Lung (tissue), 12 donors: ENCODE results near the gene SIAH3. TPM values are rescaled to one million over a fixed set of nuclear protein-coding genes. Genes with fewer than 3 reads are reported as not detected.

ENCODE experiments used
- ATAC-seq: fragments of 200-7000 bp; cut with Tn5 transposase; one replicate; pipeline ENCODE4 v1.9.1; 2020; ENCODE audit warnings: moderate number of reproducible peaks; ENCODE audit not compliant: insufficient read depth, low FRiP score
- DNase-seq, 3 donors: peaks; one replicate each; pipeline ENCODE4 v3.0.0-alpha.2; 2013 to 2017
- H3K27ac ChIP-seq, 2 donors: one replicate each; pipeline ENCODE4 v1.5.1; 2013; ENCODE audit warnings: mild to moderate bottlenecking in 2 of 2, moderate library complexity in 2 of 2, control low read depth in 1 of 2, inconsistent platforms in 1 of 2, low read depth in 1 of 2, low read length in 1 of 2
- H3K27me3 ChIP-seq, 3 donors: one replicate each; pipeline ENCODE4 v1.5.1; 2013; ENCODE audit warnings: low read length in 2 of 3; ENCODE audit not compliant: control insufficient read depth in 3 of 3, insufficient read depth in 3 of 3
- H3K36me3 ChIP-seq, 4 donors: one replicate each; pipeline ENCODE4 v1.5.1; 2013; ENCODE audit warnings: low read length in 4 of 4, mild to moderate bottlenecking in 1 of 4, moderate library complexity in 1 of 4; ENCODE audit not compliant: control insufficient read depth in 4 of 4, insufficient read depth in 4 of 4
- H3K4me1 ChIP-seq, 5 donors: one replicate each; pipeline ENCODE4 v1.5.1; 2013; ENCODE audit warnings: low read length in 5 of 5, mild to moderate bottlenecking in 2 of 5, moderate library complexity in 1 of 5; ENCODE audit not compliant: control insufficient read depth in 5 of 5, insufficient read depth in 5 of 5
- H3K4me3 ChIP-seq: one replicate; pipeline ENCODE4 v1.5.1; 2013; ENCODE audit warnings: mild to moderate bottlenecking, control low read depth, moderate library complexity
- H3K9ac ChIP-seq, 2 donors: one replicate each; pipeline ENCODE4 v1.5.1; 2013; ENCODE audit warnings: low read length in 2 of 2, control low read depth in 1 of 2; ENCODE audit not compliant: insufficient read depth in 1 of 2
- H3K9me3 ChIP-seq, 4 donors: one replicate each; pipeline ENCODE4 v1.5.1; 2013; ENCODE audit warnings: low read length in 3 of 4, mild to moderate bottlenecking in 1 of 4, moderate library complexity in 1 of 4; ENCODE audit not compliant: control insufficient read depth in 4 of 4, insufficient read depth in 3 of 4
- CTCF ChIP-seq: IDR thresholded peaks from 2 replicates; pipeline ENCODE4 v1.5.1; 2012; ENCODE audit warnings: mild to moderate bottlenecking; ENCODE audit errors: control extremely low read depth, extremely low read depth
- WGBS, 2 donors: extraction: QIAGEN DNeasy Blood & Tissue Kit; methylation state at CpG; one replicate each; pipeline ENCODE4 v1.1.7; 2013; 5-methylcytosine and 5-hydroxymethylcytosine counted together
- polyA plus RNA-seq, 2 donors: library from polyadenylated mRNA; stranded (reverse); fragments of 200-250 nt; gene quantifications; one replicate each; pipeline ENCODE4 v1.2.1, GENCODE V29; 2013
- total RNA-seq, 2 donors: library from RNA; depleted of rRNA in 1 of 2; stranded (reverse); fragments of >200 nt in 1 of 2; gene quantifications; one replicate each; pipeline ENCODE4 v1.2.1, GENCODE V29; 2014 to 2021
- donor health status: control.
- donor health status: control.
- donor health status: Bipolar disorder and iron deficiency.
- donor health status: healthy.
- donor health status: DM: yes; HTN: yes; CAD: no.

Gene SIAH3
- total and polyA plus RNA-seq, 4 donors, result 0.03 to 0.31 (median 0.05) TPM

GRCh38 chr13:45816427-45816826 is 35.1 kb downstream of the SIAH3 start:
- Histone ChIP-seq H3K27me3 (no peaks in the 10 kb centered on the region), H3K9me3 (peaks cover 0 to 6% (median 2%) of the 10 kb centered on the region in 4 donors), H3K4me3 (no peak overlapping the region), H3K36me3 (no peaks in the 10 kb centered on the region), H3K4me1 (peaks cover 0 to 2% (median 0%) of the 10 kb centered on the region in 5 donors), H3K27ac (no peak overlapping the region), H3K9ac (no peak overlapping the region)
- DNase-seq (no peak), ATAC-seq (no peak)
- no peak for TF ChIP-seq CTCF
- 78 to 81% methylated on average over 6 of the region's 6 CpGs for WGBS, 2 donors

GRCh38 chr13:45812695-45813372 is 38.7 kb downstream of the SIAH3 start:
- no peak overlapping the region for H3K27ac ChIP-seq
- H3K27me3 ChIP-seq, result no peaks in the 10 kb centered on the region
- H3K36me3 ChIP-seq, result no peaks in the 10 kb centered on the region
- no peak overlapping the region for H3K9ac ChIP-seq
- no peak overlapping the region for H3K4me3 ChIP-seq
- H3K9me3 ChIP-seq, result peaks cover 0 to 2% (median 0%) of the 10 kb centered on the region in 4 donors
- ATAC-seq (no peak), DNase-seq (no peak)
- H3K4me1 ChIP-seq, result peaks cover 0 to 2% (median 0%) of the 10 kb centered on the region in 5 donors
- no peak for TF ChIP-seq CTCF
- 84 to 94% methylated on average over 6 of the region's 6 CpGs for WGBS, 2 donors

- H3K27ac ChIP-seq, result no peak overlapping the region
Observed at GRCh38 chr13:45811891-45812694, 39.5 kb downstream of the SIAH3 start.

More at GRCh38 chr13:45811891-45812694, 39.5 kb downstream of the SIAH3 start:
- ATAC-seq (no peak), DNase-seq (no peak)
- Histone ChIP-seq H3K9me3 (no peaks in the 10 kb centered on the region), H3K27me3 (no peaks in the 10 kb centered on the region), H3K9ac (no peak overlapping the region), H3K36me3 (no peaks in the 10 kb centered on the region), H3K4me3 (no peak overlapping the region), H3K4me1 (peaks cover 0 to 2% (median 0%) of the 10 kb centered on the region in 5 donors)
- 82 to 88% methylated on average over 6 of the region's 6 CpGs for WGBS, 2 donors
- no peak for TF ChIP-seq CTCF
